GM23248 (cell line): Measurements from ENCODE around the gene ADM2. TPM values are rescaled to one million over a fixed set of nuclear protein-coding genes. Genes with fewer than 3 reads are reported as not detected.

Experiments
- DNase-seq: peaks from one replicate; pipeline ENCODE4 v3.0.0-alpha.2; 2015
- H2AFZ ChIP-seq: fragments of 200-600 bp; sonication (generic); 2 replicates; pipeline ENCODE4 v1.6.1; 2016; ENCODE audit warnings: antibody characterized with exemption
- H3F3A ChIP-seq: fragments of 200-600 bp; sonication (generic); 2 replicates; pipeline ENCODE4 v1.6.1; 2016; ENCODE audit warnings: mild to moderate bottlenecking, antibody characterized with exemption, mixed run types; ENCODE audit not compliant: insufficient read depth
- H3K27ac ChIP-seq: fragments of 200-600 bp; sonication (generic); 2 replicates; pipeline ENCODE4 v1.5.1; 2016; ENCODE audit warnings: mild to moderate bottlenecking
- H3K27me3 ChIP-seq: fragments of 200-600 bp; sonication (generic); replicated peaks from 2 replicates; pipeline ENCODE4 v1.6.1; 2016; ENCODE audit warnings: mild to moderate bottlenecking; ENCODE audit not compliant: insufficient read depth
- H3K36me3 ChIP-seq: fragments of 200-600 bp; sonication (generic); 2 replicates; pipeline ENCODE4 v1.6.1; 2016; ENCODE audit warnings: low read depth, mild to moderate bottlenecking
- H3K4me1 ChIP-seq: fragments of 200-600 bp; sonication (generic); 2 replicates; pipeline ENCODE4 v1.6.1; 2016; ENCODE audit warnings: mild to moderate bottlenecking; ENCODE audit not compliant: insufficient read depth
- H3K4me2 ChIP-seq: fragments of 200-600 bp; sonication (generic); one replicate; pipeline ENCODE4 v1.6.1; 2016; ENCODE audit warnings: mild to moderate bottlenecking; ENCODE audit not compliant: unreplicated experiment
- H3K4me3 ChIP-seq: fragments of 200-600 bp; sonication (generic); 2 replicates; pipeline ENCODE4 v1.5.1; 2016; ENCODE audit warnings: mild to moderate bottlenecking
- H3K79me2 ChIP-seq: fragments of 200-600 bp; sonication (generic); 2 replicates; pipeline ENCODE4 v1.6.1; 2016; ENCODE audit warnings: mild to moderate bottlenecking; ENCODE audit not compliant: insufficient read depth
- H3K9ac ChIP-seq: fragments of 200-600 bp; sonication (generic); 2 replicates; pipeline ENCODE4 v1.6.1; 2016; ENCODE audit warnings: mild to moderate bottlenecking
- H3K9me2 ChIP-seq: fragments of 200-600 bp; sonication (generic); 2 replicates; pipeline ENCODE4 v1.6.1; 2016; ENCODE audit warnings: mixed run types, mild to moderate bottlenecking, moderate library complexity; ENCODE audit not compliant: insufficient read depth
- H3K9me3 ChIP-seq: fragments of 200-600 bp; sonication (generic); one replicate; pipeline ENCODE4 v1.6.1; 2017; ENCODE audit warnings: low read depth
- H4K20me1 ChIP-seq: fragments of 200-600 bp; sonication (generic); 2 replicates; pipeline ENCODE4 v1.6.0; 2016; ENCODE audit not compliant: insufficient read depth
- EZH2 ChIP-seq: fragments of 200-600 bp; sonication (generic); IDR thresholded peaks from 2 replicates; pipeline ENCODE4 v1.6.1; 2018; ENCODE audit warnings: antibody characterized with exemption, mild to moderate bottlenecking; ENCODE audit not compliant: insufficient read depth, poor library complexity, severe bottlenecking
- EZH2phosphoT487 ChIP-seq: fragments of 200-600 bp; sonication (generic); IDR thresholded peaks from 2 replicates; pipeline ENCODE4 v1.6.1; 2018; ENCODE audit warnings: antibody characterized with exemption, moderate library complexity, mild to moderate bottlenecking, low read depth; ENCODE audit not compliant: insufficient read depth
- WGBS, 2 experiments: methylation state at CpG; one replicate each; pipeline ENCODE4 v1.1.6; 2015 to 2017; ENCODE audit warnings: low lambda C conversion rate in 2 of 2, low coverage in 1 of 2; ENCODE audit errors: missing lambda C conversion rate in 2 of 2; 5-methylcytosine and 5-hydroxymethylcytosine counted together
- in situ Hi-C: fragments of 300-500 bp; cut with MboI; formaldehyde crosslinking; loops from 2 replicates; pipeline ENCODE4 v1.15.0; 2020
- polyA plus RNA-seq: library from polyadenylated mRNA; unstranded; fragments of >200 nt; fragmentation: Nextera tagmentation; extraction: Ambion mirVana; gene quantifications from 2 replicates; pipeline ENCODE4 v1.2.1, GENCODE V29; 2016
- total RNA-seq: library from RNA; depleted of rRNA; stranded (reverse); fragments of >200 nt; shearing (Covaris generic); gene quantifications from 2 replicates; pipeline ENCODE4 v1.2.3, GENCODE V29; 2014

The ADM2 gene
- total and polyA plus RNA-seq, 2 experiments from 2014 or later, result 11.6 to 15.2 TPM

GRCh38 chr22:50438305-50439275 lies 42.8 kb upstream of the ADM2 start:
- 84 to 89% methylated on average over 29 to 34 of the region's 34 CpGs for WGBS, 2 experiments
- H2AFZ ChIP-seq, result no peak overlapping the region
- no peaks in the 10 kb centered on the region for H3K9me2 ChIP-seq
- DNase-seq, result no peak
- H3K9me3 ChIP-seq, result no peaks in the 10 kb centered on the region
- H3F3A ChIP-seq, result no peaks in the 10 kb centered on the region
- no peak overlapping the region for H3K9ac ChIP-seq
- no peaks in the 10 kb centered on the region for H3K79me2 ChIP-seq
- no peaks in the 10 kb centered on the region for H3K36me3 ChIP-seq
- in situ Hi-C loops, result no loop called here
- H3K27me3 ChIP-seq, result no peaks in the 10 kb centered on the region
- H3K4me1 ChIP-seq, result no peaks in the 10 kb centered on the region
- H3K4me3 ChIP-seq, result no peak overlapping the region
- H3K4me2 ChIP-seq, result no peak overlapping the region
- H4K20me1 ChIP-seq, result no peaks in the 10 kb centered on the region
- TF ChIP-seq EZH2 (no peak), EZH2phosphoT487 (no peak)
- H3K27ac ChIP-seq, result no peak overlapping the region

- Histone ChIP-seq H3F3A (no peaks in the 10 kb centered on the region), H2AFZ (no peak overlapping the region), H3K36me3 (no peaks in the 10 kb centered on the region), H3K27ac (no peak overlapping the region), H3K9ac (no peak overlapping the region), H3K9me3 (no peaks in the 10 kb centered on the region), H3K4me1 (no peaks in the 10 kb centered on the region), H3K27me3 (no peaks in the 10 kb centered on the region), H3K9me2 (no peaks in the 10 kb centered on the region), H3K4me2 (no peak overlapping the region), H4K20me1 (no peaks in the 10 kb centered on the region), H3K4me3 (no peak overlapping the region), H3K79me2 (no peaks in the 10 kb centered on the region)
- in situ Hi-C loops, result no loop called here
- WGBS, 2 experiments, result 84 to 85% methylated on average over 14 to 15 of the region's 17 CpGs
- no peak for DNase-seq
- no peak for TF ChIP-seq EZH2
- TF ChIP-seq EZH2phosphoT487, result no peak
Observed at GRCh38 chr22:50439314-50439870, 42.0 kb upstream of the ADM2 start.

GRCh38 chr22:50439871-50440331 lies 41.4 kb upstream of the ADM2 start:
- Histone ChIP-seq H3K27ac (no peak overlapping the region), H4K20me1 (no peaks in the 10 kb centered on the region), H3K9me2 (no peaks in the 10 kb centered on the region), H3K79me2 (no peaks in the 10 kb centered on the region), H3K4me1 (no peaks in the 10 kb centered on the region), H2AFZ (no peak overlapping the region), H3K36me3 (no peaks in the 10 kb centered on the region), H3K9ac (no peak overlapping the region), H3K4me3 (no peak overlapping the region), H3K27me3 (no peaks in the 10 kb centered on the region), H3F3A (no peaks in the 10 kb centered on the region), H3K4me2 (no peak overlapping the region), H3K9me3 (no peaks in the 10 kb centered on the region)
- TF ChIP-seq EZH2, result no peak
- TF ChIP-seq EZH2phosphoT487, result no peak
- 83 to 84% methylated on average over 10 of the region's 10 CpGs for WGBS, 2 experiments
- in situ Hi-C loops, result no loop called here
- DNase-seq, result no peak

GRCh38 chr22:50440544-50441249 lies 40.6 kb upstream of the ADM2 start:
- WGBS, 2 experiments, result 93% methylated on average over 25 to 26 of the region's 26 CpGs
- Histone ChIP-seq H3K9me3 (no peaks in the 10 kb centered on the region), H2AFZ (no peak overlapping the region), H3K27ac (no peak overlapping the region), H3K36me3 (no peaks in the 10 kb centered on the region), H3K4me3 (no peak overlapping the region), H3K27me3 (no peaks in the 10 kb centered on the region), H3K4me2 (no peak overlapping the region), H3K9ac (no peak overlapping the region), H4K20me1 (no peaks in the 10 kb centered on the region), H3K9me2 (no peaks in the 10 kb centered on the region), H3K4me1 (no peaks in the 10 kb centered on the region), H3K79me2 (no peaks in the 10 kb centered on the region), H3F3A (no peaks in the 10 kb centered on the region)
- TF ChIP-seq EZH2, result no peak
- no peak for TF ChIP-seq EZH2phosphoT487
- in situ Hi-C loops, result no loop called here
- DNase-seq, result no peak
